Upper lobe of left lung (tissue), 6 donors: ENCODE data around the gene SLC23A2. TPM values are rescaled to one million over a fixed set of nuclear protein-coding genes. Genes with fewer than 3 reads are reported as not detected.

ENCODE experiments used
- ATAC-seq, 2 donors: fragments of 200-7000 bp; cut with Tn5 transposase; one replicate each; pipeline ENCODE4 v1.9.1; 2022; ENCODE audit warnings: mild to moderate bottlenecking in 2 of 2, moderate library complexity in 2 of 2; ENCODE audit not compliant: low FRiP score in 2 of 2
- DNase-seq, 2 donors: peaks; one replicate each; pipeline ENCODE4 v3.0.0-alpha.2; 2019 to 2020
- H3K27ac ChIP-seq, 4 donors: fragments of 200-600 bp; sonication (generic); one replicate each; pipeline ENCODE4 v1.5.1; 2016 to 2019
- H3K27me3 ChIP-seq, 4 donors: fragments of 200-600 bp; sonication (generic); one replicate each; pipeline ENCODE4 v1.5.1; 2017 to 2019
- H3K36me3 ChIP-seq, 4 donors: fragments of 200-600 bp; sonication (generic); one replicate each; pipeline ENCODE4 v1.5.1; 2016 to 2019
- H3K4me1 ChIP-seq, 4 donors: fragments of 200-600 bp; sonication (generic); one replicate each; pipeline ENCODE4 v1.5.1; 2018 to 2019
- H3K4me3 ChIP-seq, 4 donors: fragments of 200-600 bp; sonication (generic); one replicate each; pipeline ENCODE4 v1.5.1; 2017 to 2019; ENCODE audit warnings: mild to moderate bottlenecking in 2 of 4, moderate library complexity in 1 of 4
- H3K9me3 ChIP-seq, 4 donors: fragments of 200-600 bp; sonication (generic); one replicate each; pipeline ENCODE4 v1.5.1; 2018 to 2019
- CTCF ChIP-seq, 6 experiments: fragments of 450-650 bp in 4 of 6; fragments of 200-600 bp in 2 of 6; sonication (generic) in 2 of 6; IDR thresholded peaks; one replicate each; pipeline ENCODE4 v1.5.1; 2016 to 2019; ENCODE audit warnings: antibody characterized with exemption in 6 of 6
- EP300 ChIP-seq, 4 donors: sonication (generic); formaldehyde crosslinking; IDR thresholded peaks; one replicate each; pipeline ENCODE4 v1.5.1; 2017; ENCODE audit warnings: antibody characterized with exemption in 4 of 4, control low read depth in 2 of 4
- POLR2A ChIP-seq, 4 donors: fragments of 450-650 bp; IDR thresholded peaks; one replicate each; pipeline ENCODE4 v1.5.1; 2016 to 2017; ENCODE audit warnings: antibody characterized with exemption in 4 of 4, mild to moderate bottlenecking in 2 of 4
- POLR2AphosphoS5 ChIP-seq, 2 donors: sonication (generic); formaldehyde crosslinking; IDR thresholded peaks; one replicate each; pipeline ENCODE4 v1.5.1; 2017; ENCODE audit warnings: antibody characterized with exemption in 2 of 2
- WGBS, 2 donors: methylation state at CpG; one replicate each; pipeline ENCODE4 v1.1.5; 2017 to 2018; 5-methylcytosine and 5-hydroxymethylcytosine counted together
- small RNA-seq, 4 donors: library from RNA; depleted of rRNA; stranded (forward); fragments of <200 nt; gene quantifications; one replicate each; pipeline ENCODE3, GENCODE V24; 2016
- total RNA-seq, 6 donors: library from RNA; depleted of rRNA in 4 of 6; stranded (reverse); fragments of >200 nt in 4 of 6; gene quantifications; one replicate each; pipeline versions ENCODE4 v1.1.0 to v1.2.1, GENCODE V29; 2016 to 2021
- donor health status: DM: no; HTN: no; CAD: no; lungs with moderate emphysema.
- donor health status: DM: no; HTN: yes; CAD: no; lungs with severe emphysema.

SLC23A2 gene
- total RNA-seq, 6 donors from 2014 or later, result 13.1 to 26.2 (median 19.2) TPM

DNA sequence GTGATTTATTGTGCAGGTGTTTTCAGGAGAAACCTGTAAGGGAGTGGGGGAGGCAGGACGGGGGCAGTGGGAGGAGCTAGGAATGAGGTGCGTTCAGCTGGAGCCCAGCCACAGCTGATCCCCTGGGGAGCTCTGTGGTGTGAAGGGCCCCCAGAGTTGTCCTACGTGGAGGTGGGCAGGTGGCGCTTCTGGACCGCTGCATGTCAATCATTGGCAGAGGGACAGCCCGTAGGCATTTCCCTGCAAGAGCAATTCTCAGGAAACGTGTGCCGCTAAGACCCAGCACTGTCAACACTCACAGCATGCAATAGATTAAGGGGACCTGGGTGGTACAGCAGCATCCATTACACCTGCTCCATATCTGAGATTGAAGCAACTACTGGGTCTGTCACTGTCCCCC, 191.6 kb downstream of the SLC23A2 start:
- WGBS, 2 donors, result 46% methylated on average over 8 of the region's 8 CpGs; no CpG with 5 or more reads in 1 of the 2 donors
- Histone ChIP-seq H3K9me3 (no peaks in the 10 kb centered on the region), H3K4me1 (peaks cover 67 to 84% (median 71%) of the 10 kb centered on the region in 4 donors), H3K27ac (peak overlapping the region in 3 of 4 donors; percentile 88 to 96 (median 91)), H3K36me3 (peaks cover 0 to 3% (median 0%) of the 10 kb centered on the region in 4 donors), H3K4me3 (no peak overlapping the region), H3K27me3 (no peaks in the 10 kb centered on the region)
- TF ChIP-seq POLR2A (IDR thresholded peaks at IDR 0.05), result no peak
- DNase-seq (no peak), ATAC-seq (no peak)

GRCh38 chr20:4808872-4809271, 192.4 kb downstream of the SLC23A2 start:
- Histone ChIP-seq H3K4me3 (no peak overlapping the region), H3K4me1 (peaks cover 61 to 75% (median 66%) of the 10 kb centered on the region in 4 donors), H3K9me3 (no peaks in the 10 kb centered on the region), H3K36me3 (peaks cover 0 to 5% (median 0%) of the 10 kb centered on the region in 4 donors), H3K27ac (peak overlapping the region in 3 of 4 donors; percentile 88 to 96 (median 91)), H3K27me3 (no peaks in the 10 kb centered on the region)
- WGBS, 2 donors, result 50 to 86% methylated on average over 1 of the region's 1 CpG
- TF ChIP-seq POLR2AphosphoS5 (IDR thresholded peaks at IDR 0.05) (no peak), EP300 (IDR thresholded peaks at IDR 0.05) (no peak), POLR2A (IDR thresholded peaks at IDR 0.05) (no peak), CTCF (IDR thresholded peaks at IDR 0.05) (no peak)
- DNase-seq, result no peak
- no peak for ATAC-seq

- ATAC-seq, result no peak
- H3K36me3 ChIP-seq, result peaks cover 0 to 25% (median 3%) of the 10 kb centered on the region in 4 donors
- H3K9me3 ChIP-seq, result no peaks in the 10 kb centered on the region
- no peak overlapping the region for H3K4me3 ChIP-seq
- H3K27me3 ChIP-seq, result no peaks in the 10 kb centered on the region
- 73 to 83% methylated on average over 18 of the region's 18 CpGs for WGBS, 2 donors
- TF ChIP-seq CTCF (IDR thresholded peaks at IDR 0.05) (no peak), POLR2AphosphoS5 (IDR thresholded peaks at IDR 0.05) (no peak), POLR2A (IDR thresholded peaks at IDR 0.05) (no peak), EP300 (IDR thresholded peaks at IDR 0.05) (no peak)
- H3K27ac ChIP-seq, result peak overlapping the region; percentile 20 to 72 (median 43)
- no peak for DNase-seq
- H3K4me1 ChIP-seq, result peaks cover 32 to 50% (median 37%) of the 10 kb centered on the region in 4 donors
These were observed 195.5 kb downstream of the SLC23A2 start for GRCh38 chr20:4805663-4806449.

DNA sequence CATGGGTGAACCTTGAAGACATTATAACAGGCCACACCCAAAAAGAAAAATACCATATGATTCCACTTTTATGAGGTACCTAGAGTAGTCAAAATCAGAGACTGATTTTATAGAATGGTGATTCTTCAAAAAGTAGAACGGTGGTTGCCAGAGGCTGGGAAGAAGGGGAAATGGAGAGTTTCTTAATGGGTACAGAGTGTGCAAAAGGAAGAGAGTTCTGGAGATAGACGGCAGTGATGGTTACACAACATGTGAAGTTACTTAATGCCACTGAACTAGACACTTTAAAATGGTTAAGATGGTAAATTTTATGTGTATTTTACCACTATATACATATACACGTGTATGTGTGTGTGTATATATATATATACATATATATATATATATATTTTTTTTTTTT, 198.8 kb downstream of the SLC23A2 start:
- Histone ChIP-seq H3K27me3 (no peaks in the 10 kb centered on the region), H3K4me3 (no peak overlapping the region), H3K9me3 (peaks cover 0 to 6% (median 3%) of the 10 kb centered on the region in 4 donors), H3K27ac (peak overlapping the region in 3 of 4 donors; percentile 51 to 80 (median 76)), H3K36me3 (peaks cover 6 to 59% (median 22%) of the 10 kb centered on the region in 4 donors), H3K4me1 (peaks cover 6 to 19% (median 12%) of the 10 kb centered on the region in 4 donors)
- TF ChIP-seq POLR2A (IDR thresholded peaks at IDR 0.05) (no peak), EP300 (IDR thresholded peaks at IDR 0.05) (peak in 1 of 4 donors; percentile 4)
- peak in 1 of 2 donors; percentile 71 for ATAC-seq
- no peak for DNase-seq
- 64 to 73% methylated on average over 3 of the region's 3 CpGs for WGBS, 2 donors

Small RNAs within 50 kb of the gene (small RNA-seq; reads per million reads assigned to genes)
- 0 reads per million in 4 donors for gene AL121890.1
- 0 reads per million in 4 donors for gene RF00322

Other genes starting within 250 kb of the SLC23A2 start
- 10 to 100 TPM; 23.4 to 46.4 (median 34.6) TPM for gene RASSF2, start 177.9 kb downstream of the SLC23A2 start, total RNA-seq
- gene TMEM230, start 111.6 kb upstream of the SLC23A2 start, total RNA-seq, result 10 to 100 TPM; 24.5 to 88.1 (median 70.0) TPM
- 10 to 100 TPM; 15.5 to 55.9 (median 42.3) TPM for gene PCNA, start 118.4 kb upstream of the SLC23A2 start, total RNA-seq
- 10 to 100 TPM; 26.2 to 64.0 (median 40.6) TPM for gene CDS2, start 125.5 kb upstream of the SLC23A2 start, total RNA-seq